ENCODE data around the gene C7orf57. TPM values are rescaled to one million over a fixed set of nuclear protein-coding genes. Genes with fewer than 3 reads are reported as not detected.

Gene C7orf57
- total RNA-seq, 2 experiments from 2014 or later, result 1.0 to 1.1 TPM

- Mint-ChIP-seq H3K27me3 (no peaks in the 10 kb centered on the region), H3K36me3 (peaks cover 23% of the 10 kb centered on the region), H3K27ac (no peak overlapping the region), H3K9me3 (no peaks in the 10 kb centered on the region), H3K4me3 (no peak overlapping the region), H3K4me1 (peaks cover 12% of the 10 kb centered on the region)
- no peak for DNase-seq
These were observed 69.7 kb downstream of the C7orf57 start for GRCh38 chr7:48105045-48105444.

GRCh38 chr7:48106906-48107659 lies 71.7 kb downstream of the C7orf57 start:
- DNase-seq, result no peak
- no peaks in the 10 kb centered on the region for H3K9me3 Mint-ChIP-seq
- H3K36me3 Mint-ChIP-seq, result peaks cover 18% of the 10 kb centered on the region
- H3K27ac Mint-ChIP-seq, result no peak overlapping the region
- H3K4me3 Mint-ChIP-seq, result no peak overlapping the region
- H3K27me3 Mint-ChIP-seq, result no peaks in the 10 kb centered on the region
- peaks cover 16% of the 10 kb centered on the region for H3K4me1 Mint-ChIP-seq

GRCh38 chr7:48107926-48108472 lies 72.7 kb downstream of the C7orf57 start:
- peaks cover 14% of the 10 kb centered on the region for H3K4me1 Mint-ChIP-seq
- peaks cover 11% of the 10 kb centered on the region for H3K36me3 Mint-ChIP-seq
- H3K27me3 Mint-ChIP-seq, result no peaks in the 10 kb centered on the region
- H3K4me3 Mint-ChIP-seq, result no peak overlapping the region
- H3K9me3 Mint-ChIP-seq, result no peaks in the 10 kb centered on the region
- no peak overlapping the region for H3K27ac Mint-ChIP-seq
- DNase-seq, result no peak

- H3K36me3 Mint-ChIP-seq, result peaks cover 11% of the 10 kb centered on the region
- no peaks in the 10 kb centered on the region for H3K27me3 Mint-ChIP-seq
- H3K9me3 Mint-ChIP-seq, result no peaks in the 10 kb centered on the region
- peaks cover 14% of the 10 kb centered on the region for H3K4me1 Mint-ChIP-seq
- H3K27ac Mint-ChIP-seq, result no peak overlapping the region
- no peak overlapping the region for H3K4me3 Mint-ChIP-seq
- no peak for DNase-seq
These were observed 73.9 kb downstream of the C7orf57 start for GRCh38 chr7:48108959-48109847.

DNA sequence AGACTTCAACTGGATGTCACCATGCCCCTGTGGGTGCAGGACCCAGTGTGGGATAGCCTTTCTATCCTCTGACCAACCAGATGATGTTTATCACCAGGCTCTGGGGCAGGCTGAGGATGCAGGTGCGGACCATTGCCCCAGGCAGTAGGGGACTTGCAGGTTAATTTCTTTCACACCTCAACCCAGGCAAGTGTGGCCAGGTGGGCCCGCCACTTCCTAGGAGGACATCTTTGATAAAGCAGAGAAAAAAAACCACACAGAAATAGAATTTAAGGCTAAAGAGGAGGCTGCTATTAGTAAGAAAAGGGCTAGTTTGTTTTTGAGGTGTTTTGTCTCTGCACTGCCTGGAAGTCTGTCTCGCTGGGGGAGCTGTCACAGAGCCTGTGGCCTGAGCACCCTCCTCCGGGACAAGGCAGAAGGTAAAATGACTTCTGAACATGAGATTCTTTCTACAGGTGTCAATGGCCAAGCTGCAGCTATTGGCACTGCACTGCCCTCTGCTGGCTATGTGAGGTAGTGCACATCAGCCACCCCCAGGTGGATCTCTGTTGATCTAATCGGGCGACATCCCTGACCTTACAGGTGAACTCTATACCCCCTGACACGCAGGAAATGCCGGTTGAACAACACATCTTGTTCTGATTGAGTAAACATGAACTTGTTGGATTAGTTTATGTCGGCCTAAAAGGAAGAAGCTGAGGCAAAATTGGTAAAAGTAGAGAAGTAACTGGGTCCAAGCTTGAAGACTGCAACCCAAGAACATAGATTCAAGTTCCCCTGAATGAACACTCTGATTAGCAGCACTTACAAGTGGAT lies 74.7 kb downstream of the C7orf57 start:
- Mint-ChIP-seq H3K27me3 (no peaks in the 10 kb centered on the region), H3K4me1 (peaks cover 14% of the 10 kb centered on the region), H3K36me3 (peaks cover 5% of the 10 kb centered on the region), H3K4me3 (no peak overlapping the region), H3K27ac (peak overlapping the region; percentile 70), H3K9me3 (no peaks in the 10 kb centered on the region)
- DNase-seq, result peak; percentile 78

- Mint-ChIP-seq H3K9me3 (no peaks in the 10 kb centered on the region), H3K36me3 (peaks cover 1% of the 10 kb centered on the region), H3K27me3 (no peaks in the 10 kb centered on the region), H3K4me1 (peaks cover 14% of the 10 kb centered on the region), H3K4me3 (no peak overlapping the region), H3K27ac (no peak overlapping the region)
- no peak for DNase-seq
These were observed 75.5 kb downstream of the C7orf57 start for GRCh38 chr7:48110868-48111267.

Other genes with a start within 250 kb of the C7orf57 start
- under 1 TPM; 0.02 to 0.10 TPM for gene PKD1L1, start 87.1 kb upstream of the C7orf57 start, total RNA-seq
- gene HUS1, start 55.9 kb upstream of the C7orf57 start, total RNA-seq, result 10 to 100 TPM; 49.2 to 50.4 TPM
- gene SUN3, start 6.4 kb upstream of the C7orf57 start, total RNA-seq, result under 1 TPM in 1 of 2 experiments, not detected in 1; 0.54 TPM
- gene UPP1, start 53.7 kb downstream of the C7orf57 start, total RNA-seq, result 10 to 100 TPM; 45.3 to 51.1 TPM
- under 1 TPM; 0.04 TPM for gene ABCA13, start 135.9 kb downstream of the C7orf57 start, total RNA-seq

Data from activated naive CD8-positive, alpha-beta T cell treated with anti-CD3 and anti-CD28 coated beads for 36 hours (primary cell).